Panc1 (cell line): ENCODE measurements around the gene ASB6.

Source experiments
- CTCF ChIP-seq: fragments of 450-650 bp; IDR thresholded peaks from 2 replicates; pipeline ENCODE4 v1.5.1; 2017; ENCODE audit warnings: mild to moderate bottlenecking
- SIN3A ChIP-seq: IDR thresholded peaks from 2 replicates; pipeline ENCODE4 v1.6.1; 2012; ENCODE audit warnings: low read depth, mild to moderate bottlenecking, low read length, moderate library complexity, borderline replicate concordance; ENCODE audit not compliant: insufficient read depth
- TF ChIP-seq, protein P1 (sequence below), 2 experiments: IDR thresholded peaks; 2 replicates each; pipeline ENCODE4 v1.6.1; 2011 to 2012; ENCODE audit warnings: low read depth in 2 of 2, control low read depth in 1 of 2, low read length in 1 of 2, mild to moderate bottlenecking in 1 of 2, moderate library complexity in 1 of 2; ENCODE audit not compliant: insufficient read depth in 1 of 2

DNA sequence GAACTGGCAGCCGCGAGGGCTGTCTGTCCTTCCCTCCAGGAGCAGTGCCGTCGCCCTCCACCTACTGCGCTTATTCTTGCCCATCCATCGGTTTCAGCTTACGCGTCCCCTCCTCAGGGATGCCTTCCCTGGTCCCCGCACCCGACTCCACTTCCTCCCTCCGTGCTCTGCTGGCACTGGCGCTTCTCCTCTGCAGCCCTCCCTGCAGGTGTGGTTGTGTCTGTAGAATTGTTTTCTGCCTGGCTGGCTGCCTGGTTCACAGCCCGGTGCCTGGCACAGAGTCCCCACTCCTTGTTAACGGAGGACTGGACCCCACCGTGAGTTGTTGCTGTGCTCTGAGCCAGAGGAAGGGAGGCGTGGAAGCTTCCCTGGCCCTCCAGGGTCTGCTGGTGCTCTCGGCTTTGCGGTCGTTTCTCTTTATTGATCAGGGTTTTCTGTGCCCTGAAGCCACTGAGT is 10.2 kb downstream of the ASB6 start:
- TF ChIP-seq CTCF (no peak), SIN3A (no peak)
- TF ChIP-seq, protein P1, sequence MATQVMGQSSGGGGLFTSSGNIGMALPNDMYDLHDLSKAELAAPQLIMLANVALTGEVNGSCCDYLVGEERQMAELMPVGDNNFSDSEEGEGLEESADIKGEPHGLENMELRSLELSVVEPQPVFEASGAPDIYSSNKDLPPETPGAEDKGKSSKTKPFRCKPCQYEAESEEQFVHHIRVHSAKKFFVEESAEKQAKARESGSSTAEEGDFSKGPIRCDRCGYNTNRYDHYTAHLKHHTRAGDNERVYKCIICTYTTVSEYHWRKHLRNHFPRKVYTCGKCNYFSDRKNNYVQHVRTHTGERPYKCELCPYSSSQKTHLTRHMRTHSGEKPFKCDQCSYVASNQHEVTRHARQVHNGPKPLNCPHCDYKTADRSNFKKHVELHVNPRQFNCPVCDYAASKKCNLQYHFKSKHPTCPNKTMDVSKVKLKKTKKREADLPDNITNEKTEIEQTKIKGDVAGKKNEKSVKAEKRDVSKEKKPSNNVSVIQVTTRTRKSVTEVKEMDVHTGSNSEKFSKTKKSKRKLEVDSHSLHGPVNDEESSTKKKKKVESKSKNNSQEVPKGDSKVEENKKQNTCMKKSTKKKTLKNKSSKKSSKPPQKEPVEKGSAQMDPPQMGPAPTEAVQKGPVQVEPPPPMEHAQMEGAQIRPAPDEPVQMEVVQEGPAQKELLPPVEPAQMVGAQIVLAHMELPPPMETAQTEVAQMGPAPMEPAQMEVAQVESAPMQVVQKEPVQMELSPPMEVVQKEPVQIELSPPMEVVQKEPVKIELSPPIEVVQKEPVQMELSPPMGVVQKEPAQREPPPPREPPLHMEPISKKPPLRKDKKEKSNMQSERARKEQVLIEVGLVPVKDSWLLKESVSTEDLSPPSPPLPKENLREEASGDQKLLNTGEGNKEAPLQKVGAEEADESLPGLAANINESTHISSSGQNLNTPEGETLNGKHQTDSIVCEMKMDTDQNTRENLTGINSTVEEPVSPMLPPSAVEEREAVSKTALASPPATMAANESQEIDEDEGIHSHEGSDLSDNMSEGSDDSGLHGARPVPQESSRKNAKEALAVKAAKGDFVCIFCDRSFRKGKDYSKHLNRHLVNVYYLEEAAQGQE (IDR thresholded peaks at IDR 0.05; ENCODE audit: insufficient read depth in 1 of 2, low read depth in 2 of 2, low read length in 1 of 2): no peak
